Muscle layer of colon (tissue), 2 donors: Measurements from ENCODE around the gene CBFB.
A peak's percentile ranks its signal among the peaks of the same experiment; 100 is the strongest.

ENCODE experiments used
- H3K27ac ChIP-seq: one replicate; pipeline ENCODE4 v1.7.0; 2013; ENCODE audit warnings: low read depth, mild to moderate bottlenecking, low read length, moderate library complexity
- H3K27me3 ChIP-seq, 2 donors: one replicate each; pipeline ENCODE4 v1.7.0; 2013; ENCODE audit warnings: low read length in 2 of 2, mild to moderate bottlenecking in 2 of 2; ENCODE audit not compliant: insufficient read depth in 2 of 2, control insufficient read depth in 1 of 2
- H3K36me3 ChIP-seq: one replicate; pipeline ENCODE4 v1.7.0; 2013; ENCODE audit warnings: mild to moderate bottlenecking, low read length; ENCODE audit not compliant: insufficient read depth
- H3K4me1 ChIP-seq: one replicate; pipeline ENCODE4 v1.7.0; 2013; ENCODE audit warnings: mild to moderate bottlenecking, low read length; ENCODE audit not compliant: insufficient read depth
- H3K4me3 ChIP-seq, 2 donors: one replicate each; pipeline ENCODE4 v1.7.0; 2013; ENCODE audit warnings: low read length in 2 of 2, low read depth in 1 of 2, mild to moderate bottlenecking in 1 of 2, moderate library complexity in 1 of 2
- H3K9ac ChIP-seq: one replicate; pipeline ENCODE4 v1.7.0; 2013; ENCODE audit warnings: low read length
- H3K9me3 ChIP-seq: one replicate; pipeline ENCODE4 v1.7.0; 2013; ENCODE audit warnings: mild to moderate bottlenecking, low read length
- donor health status: abdominal sarcoma.
- donor health status: Adenocarcinoma of cecum.

Gene CBFB

DNA sequence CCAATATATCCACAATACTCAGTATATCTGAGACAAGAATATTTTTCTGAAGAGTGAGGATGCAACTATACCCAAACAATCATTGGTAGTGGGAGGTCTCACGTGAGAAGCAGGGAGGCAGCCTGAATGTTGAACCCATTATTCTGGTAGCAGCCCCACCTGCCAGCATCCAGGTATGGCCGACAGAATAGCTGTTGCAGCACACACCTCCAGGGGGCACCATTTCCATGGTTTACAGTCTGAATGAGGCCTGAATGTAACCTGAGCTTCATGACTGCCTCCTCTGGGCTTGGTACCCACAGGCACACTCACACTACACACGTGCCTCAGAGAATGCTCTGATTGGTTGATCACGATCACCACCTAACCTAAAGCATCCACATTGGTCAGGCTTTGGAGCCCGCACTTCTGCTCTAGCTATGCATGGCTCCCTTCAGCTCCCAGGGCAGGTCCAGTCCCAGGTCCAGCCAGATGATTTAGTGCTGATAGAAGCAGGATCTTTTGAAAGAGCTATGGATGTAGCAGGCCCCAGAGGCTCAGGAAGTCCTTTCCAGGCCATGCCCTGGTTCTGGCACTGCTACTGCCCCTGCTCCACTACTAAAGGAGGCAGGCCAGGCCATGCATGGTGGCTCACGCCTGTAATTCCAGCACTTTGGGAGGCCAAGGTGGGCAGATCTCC lies 11.0 kb upstream of the CBFB start:
- H3K36me3 ChIP-seq: no peaks in the 10 kb centered on the region
- H3K9me3 ChIP-seq: no peaks in the 10 kb centered on the region
- H3K4me1 ChIP-seq: peaks cover 8% of the 10 kb centered on the region
- peaks cover 0 to 9% of the 10 kb centered on the region in 2 donors for H3K27me3 ChIP-seq
- no peak overlapping the region for H3K9ac ChIP-seq
- no peak overlapping the region for H3K4me3 ChIP-seq
- no peak overlapping the region for H3K27ac ChIP-seq

DNA sequence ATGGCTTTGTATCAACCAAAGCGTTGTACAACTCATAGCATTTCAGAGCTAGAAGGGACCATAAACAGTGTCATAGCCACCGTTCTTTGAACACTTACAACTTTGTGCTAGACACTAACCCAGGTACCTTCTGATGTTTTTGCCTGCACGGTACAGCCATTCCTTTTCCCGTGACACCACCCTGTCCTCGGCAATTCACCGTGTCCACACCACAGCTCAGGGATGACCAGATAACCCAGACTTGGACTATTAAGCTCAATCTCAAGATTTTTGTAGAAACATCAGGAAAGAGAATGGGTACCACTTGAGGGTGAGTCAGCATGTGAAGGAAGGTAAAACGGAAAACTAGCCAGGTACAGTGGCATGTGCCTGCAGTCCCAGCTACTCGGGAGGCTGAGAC lies 9.8 kb upstream of the CBFB start:
- H3K36me3 ChIP-seq: no peaks in the 10 kb centered on the region
- no peaks in the 10 kb centered on the region for H3K9me3 ChIP-seq
- no peak overlapping the region for H3K4me3 ChIP-seq
- no peaks in the 10 kb centered on the region for H3K4me1 ChIP-seq
- H3K9ac ChIP-seq: no peak overlapping the region
- no peaks in the 10 kb centered on the region for H3K27me3 ChIP-seq
- H3K27ac ChIP-seq: no peak overlapping the region

DNA sequence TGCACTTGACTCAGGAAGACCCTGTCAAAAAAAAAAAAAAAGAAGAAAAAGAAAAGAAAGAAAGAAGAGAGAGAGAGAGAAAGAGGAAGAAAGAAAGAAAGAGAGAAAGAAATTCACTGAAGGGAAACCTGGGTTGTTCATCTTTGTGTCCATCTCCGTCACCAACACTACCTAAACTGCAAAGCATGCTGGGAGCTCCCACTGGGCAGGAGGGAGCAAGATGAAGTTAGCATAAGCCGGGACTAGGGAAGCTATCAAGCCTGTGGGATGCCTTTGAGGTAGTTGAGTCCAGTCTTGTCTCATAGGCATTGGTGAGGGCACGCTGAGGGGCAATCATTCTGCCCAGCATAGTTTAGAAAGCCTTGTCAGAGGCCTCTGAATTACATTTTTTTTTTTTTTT lies 7.6 kb upstream of the CBFB start:
- no peaks in the 10 kb centered on the region for H3K4me1 ChIP-seq
- no peaks in the 10 kb centered on the region for H3K36me3 ChIP-seq
- no peaks in the 10 kb centered on the region for H3K27me3 ChIP-seq
- no peak overlapping the region for H3K9ac ChIP-seq
- H3K4me3 ChIP-seq: no peak overlapping the region
- no peak overlapping the region for H3K27ac ChIP-seq
- H3K9me3 ChIP-seq: no peaks in the 10 kb centered on the region

GRCh38 chr16:67022531-67023214 lies 6.3 kb upstream of the CBFB start:
- Histone ChIP-seq H3K4me1 (no peaks in the 10 kb centered on the region), H3K27me3 (no peaks in the 10 kb centered on the region), H3K36me3 (no peaks in the 10 kb centered on the region), H3K9ac (no peak overlapping the region), H3K27ac (no peak overlapping the region), H3K4me3 (no peak overlapping the region), H3K9me3 (no peaks in the 10 kb centered on the region)

GRCh38 chr16:67023689-67024088 lies 5.3 kb upstream of the CBFB start:
- no peaks in the 10 kb centered on the region for H3K27me3 ChIP-seq
- H3K4me3 ChIP-seq: no peak overlapping the region
- no peak overlapping the region for H3K27ac ChIP-seq
- no peaks in the 10 kb centered on the region for H3K36me3 ChIP-seq
- H3K9me3 ChIP-seq: no peaks in the 10 kb centered on the region
- H3K9ac ChIP-seq: no peak overlapping the region
- H3K4me1 ChIP-seq: peaks cover 7% of the 10 kb centered on the region

- no peak overlapping the region for H3K27ac ChIP-seq
- peaks cover 7% of the 10 kb centered on the region for H3K4me1 ChIP-seq
- no peaks in the 10 kb centered on the region for H3K36me3 ChIP-seq
- H3K4me3 ChIP-seq: no peak overlapping the region
- H3K27me3 ChIP-seq: no peaks in the 10 kb centered on the region
- no peaks in the 10 kb centered on the region for H3K9me3 ChIP-seq
- H3K9ac ChIP-seq: no peak overlapping the region
Measured at GRCh38 chr16:67024384-67025209, 4.4 kb upstream of the CBFB start.

- H3K4me1 ChIP-seq: peaks cover 7% of the 10 kb centered on the region
- H3K36me3 ChIP-seq: no peaks in the 10 kb centered on the region
- H3K27ac ChIP-seq: no peak overlapping the region
- H3K9me3 ChIP-seq: no peaks in the 10 kb centered on the region
- no peaks in the 10 kb centered on the region for H3K27me3 ChIP-seq
- H3K9ac ChIP-seq: no peak overlapping the region
- no peak overlapping the region for H3K4me3 ChIP-seq
Measured at GRCh38 chr16:67025210-67025550, 3.8 kb upstream of the CBFB start.

- no peak overlapping the region for H3K4me3 ChIP-seq
- H3K4me1 ChIP-seq: peaks cover 14% of the 10 kb centered on the region
- no peaks in the 10 kb centered on the region for H3K9me3 ChIP-seq
- H3K36me3 ChIP-seq: no peaks in the 10 kb centered on the region
- H3K27ac ChIP-seq: no peak overlapping the region
- H3K27me3 ChIP-seq: no peaks in the 10 kb centered on the region
- H3K9ac ChIP-seq: no peak overlapping the region
Measured at GRCh38 chr16:67026570-67026969, 2.4 kb upstream of the CBFB start.

DNA sequence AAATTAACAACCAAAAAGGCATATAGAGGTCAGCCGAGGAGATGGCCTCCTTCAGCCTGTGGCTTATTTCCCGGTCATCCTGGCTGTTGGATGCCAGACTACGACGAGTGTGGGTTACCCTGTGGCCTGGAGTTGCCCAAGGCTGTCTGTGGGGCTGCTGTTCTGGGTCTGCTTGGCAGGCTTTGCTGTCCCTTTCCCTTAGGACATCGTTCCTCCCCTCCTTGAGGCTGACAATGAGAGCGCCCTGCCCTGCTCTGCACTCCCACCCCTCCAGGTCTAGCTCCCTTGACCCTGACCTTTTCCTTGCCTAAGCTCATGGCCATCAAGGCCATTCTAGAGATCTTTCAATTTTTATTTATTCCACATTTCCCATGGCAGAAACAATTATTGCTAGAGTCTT lies 1.9 kb upstream of the CBFB start:
- H3K36me3 ChIP-seq: no peaks in the 10 kb centered on the region
- no peaks in the 10 kb centered on the region for H3K27me3 ChIP-seq
- H3K4me3 ChIP-seq: no peak overlapping the region
- H3K4me1 ChIP-seq: peaks cover 14% of the 10 kb centered on the region
- no peaks in the 10 kb centered on the region for H3K9me3 ChIP-seq
- no peak overlapping the region for H3K9ac ChIP-seq
- H3K27ac ChIP-seq: no peak overlapping the region

GRCh38 chr16:67028167-67028695 lies 718 bp upstream of the CBFB start:
- no peaks in the 10 kb centered on the region for H3K36me3 ChIP-seq
- no peaks in the 10 kb centered on the region for H3K27me3 ChIP-seq
- peak overlapping the region; percentile 95 for H3K9ac ChIP-seq
- peaks cover 14% of the 10 kb centered on the region for H3K4me1 ChIP-seq
- peak overlapping the region; percentile 52 to 80 for H3K4me3 ChIP-seq
- H3K9me3 ChIP-seq: no peaks in the 10 kb centered on the region
- H3K27ac ChIP-seq: peak overlapping the region; percentile 98

GRCh38 chr16:67029254-67030096 lies 526 bp downstream of the CBFB start:
- Histone ChIP-seq H3K9me3 (no peaks in the 10 kb centered on the region), H3K4me3 (peak overlapping the region; percentile 56 to 87), H3K9ac (peak overlapping the region; percentile 57), H3K27ac (peak overlapping the region; percentile 91), H3K4me1 (peaks cover 16% of the 10 kb centered on the region), H3K27me3 (no peaks in the 10 kb centered on the region), H3K36me3 (no peaks in the 10 kb centered on the region)
